Left ventricle myocardium inferior (tissue), 1 donor: ENCODE results near the gene SEMA4D. TPM values are rescaled to one million over a fixed set of nuclear protein-coding genes. Genes with fewer than 3 reads are reported as not detected.

Source experiments
- DNase-seq: peaks from one replicate; pipeline ENCODE4 v3.0.0-alpha.2; 2020
- H3K27ac ChIP-seq: fragments of 200-600 bp; replicated peaks from 2 replicates; pipeline ENCODE4 v1.8.0; 2021
- H3K27me3 ChIP-seq: fragments of 200-600 bp; 2 replicates; pipeline ENCODE4 v1.8.0; 2021; ENCODE audit warnings: low read depth
- H3K36me3 ChIP-seq: fragments of 200-600 bp; 2 replicates; pipeline ENCODE4 v1.8.0; 2021
- H3K4me1 ChIP-seq: fragments of 200-600 bp; 2 replicates; pipeline ENCODE4 v1.8.0; 2021
- H3K4me3 ChIP-seq: fragments of 200-600 bp; 2 replicates; pipeline ENCODE4 v1.8.0; 2021; ENCODE audit warnings: mild to moderate bottlenecking, moderate library complexity
- H3K9me3 ChIP-seq: fragments of 200-600 bp; replicated peaks from 2 replicates; pipeline ENCODE4 v1.8.0; 2021
- CTCF ChIP-seq: fragments of 200-600 bp; IDR thresholded peaks from 2 replicates; pipeline ENCODE4 v1.8.0; 2021; ENCODE audit warnings: antibody characterized with exemption, mild to moderate bottlenecking, borderline replicate concordance
- intact Hi-C: fragments of 100-400 bp; cut with micrococcal nuclease; formaldehyde crosslinking; loops from one replicate; pipeline ENCODE4 v1.11.0; 2022
- total RNA-seq: library from RNA; stranded (reverse); fragmentation: NEBNext Ultra II Directional; extraction: Animal tissue kit (Norgen Biotek cat#: 25700); gene quantifications from one replicate; pipeline ENCODE4 v1.2.1, GENCODE V29; 2021
- donor health status: DM: no; HTN: yes; CAD: no; lungs with severe emphysema.

Gene SEMA4D
- total RNA-seq, 1 donor from 2014 or later: 17.1 TPM

GRCh38 chr9:89417832-89418473, 80.0 kb downstream of the SEMA4D start:
- no peak overlapping the region for H3K27ac ChIP-seq
- intact Hi-C loops: no loop called here
- no peaks in the 10 kb centered on the region for H3K9me3 ChIP-seq
- no peaks in the 10 kb centered on the region for H3K27me3 ChIP-seq
- H3K4me3 ChIP-seq: no peak overlapping the region
- H3K4me1 ChIP-seq: peaks cover 31% of the 10 kb centered on the region
- no peaks in the 10 kb centered on the region for H3K36me3 ChIP-seq
- no peak for DNase-seq
- TF ChIP-seq CTCF: no peak

- H3K36me3 ChIP-seq: no peaks in the 10 kb centered on the region
- H3K4me3 ChIP-seq: no peak overlapping the region
- intact Hi-C loops: no loop called here
- H3K27me3 ChIP-seq: no peaks in the 10 kb centered on the region
- peak overlapping the region; percentile 12 for H3K27ac ChIP-seq
- DNase-seq: no peak
- H3K9me3 ChIP-seq: peaks cover 8% of the 10 kb centered on the region
- peaks cover 39% of the 10 kb centered on the region for H3K4me1 ChIP-seq
- no peak for TF ChIP-seq CTCF
These were observed 83.1 kb downstream of the SEMA4D start for GRCh38 chr9:89414670-89415324.

DNA sequence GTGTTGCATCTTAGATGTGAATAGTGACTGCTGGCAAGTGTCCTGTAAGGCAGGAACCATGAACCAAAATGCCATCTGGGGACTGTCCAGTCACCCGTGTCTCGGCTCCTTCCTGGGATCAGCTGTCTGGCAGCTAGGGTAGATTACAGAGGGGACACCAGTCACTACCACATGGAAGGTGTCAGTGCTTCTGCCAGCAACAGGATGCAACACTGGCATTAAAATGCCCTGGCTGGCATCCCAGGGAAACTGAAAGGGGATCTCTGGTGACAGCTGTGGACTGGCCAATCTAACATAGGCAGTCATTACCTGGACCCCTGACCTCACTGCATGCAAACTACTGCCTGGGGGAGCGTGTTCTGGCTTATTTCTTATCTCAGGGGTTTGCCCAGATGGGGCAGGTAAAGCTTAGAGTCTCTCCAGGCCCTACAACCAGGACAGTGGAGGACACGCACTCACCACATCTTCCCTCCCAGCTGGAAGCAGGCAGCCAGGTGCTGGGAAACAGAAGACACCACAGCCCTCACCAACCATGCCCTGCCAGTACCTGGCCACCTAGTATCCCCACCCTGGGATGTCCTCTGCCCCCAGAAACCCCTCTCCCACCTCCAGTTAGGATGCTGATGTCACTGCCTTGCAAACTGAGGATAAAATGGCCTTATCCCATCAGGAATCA, 83.8 kb downstream of the SEMA4D start:
- H3K27me3 ChIP-seq: no peaks in the 10 kb centered on the region
- H3K9me3 ChIP-seq: peaks cover 8% of the 10 kb centered on the region
- no peak for TF ChIP-seq CTCF
- peak; percentile 61 for DNase-seq
- intact Hi-C loops: no loop called here
- no peak overlapping the region for H3K4me3 ChIP-seq
- H3K27ac ChIP-seq: peak overlapping the region; percentile 12
- H3K36me3 ChIP-seq: no peaks in the 10 kb centered on the region
- H3K4me1 ChIP-seq: peaks cover 44% of the 10 kb centered on the region

- H3K9me3 ChIP-seq: peaks cover 8% of the 10 kb centered on the region
- no peak overlapping the region for H3K4me3 ChIP-seq
- no peaks in the 10 kb centered on the region for H3K27me3 ChIP-seq
- no peak overlapping the region for H3K27ac ChIP-seq
- H3K4me1 ChIP-seq: peaks cover 37% of the 10 kb centered on the region
- TF ChIP-seq CTCF: no peak
- H3K36me3 ChIP-seq: no peaks in the 10 kb centered on the region
- DNase-seq: no peak
- intact Hi-C loops: no loop called here
These were observed 85.0 kb downstream of the SEMA4D start for GRCh38 chr9:89412951-89413350.

- intact Hi-C loops: no loop called here
- Histone ChIP-seq H3K9me3 (peaks cover 8% of the 10 kb centered on the region), H3K4me3 (no peak overlapping the region), H3K27ac (no peak overlapping the region), H3K4me1 (peaks cover 33% of the 10 kb centered on the region), H3K27me3 (no peaks in the 10 kb centered on the region), H3K36me3 (no peaks in the 10 kb centered on the region)
- DNase-seq: no peak
- TF ChIP-seq CTCF: no peak
These were observed 85.4 kb downstream of the SEMA4D start for GRCh38 chr9:89412541-89412940.
